Activated CD4-positive, alpha-beta T cell treated with anti-CD3 and anti-CD28 coated beads, Interleukin-2, amount 10 ng/mL, durations not matched to agents 7 days and 5 days (primary cell): ENCODE measurements around the gene LPCAT1. TPM values are rescaled to one million over a fixed set of nuclear protein-coding genes. Genes with fewer than 3 reads are reported as not detected.

Experiments
- CTCF ChIA-PET: fragments of 350-600 bp; sonication (Branson Sonifier 250); formaldehyde crosslinking; loops from one replicate; lab custom pipeline; 2021; ENCODE audit warnings: antibody characterized with exemption; lab: Charles Lee
- POLR2A ChIA-PET: fragments of 350-600 bp; sonication (Branson Sonifier 250); formaldehyde crosslinking; loops from one replicate; lab custom pipeline; 2021; ENCODE audit warnings: antibody characterized with exemption; lab: Charles Lee
- DNase-seq: peaks from one replicate; pipeline ENCODE4 v3.0.0-alpha.2; 2020
- H3K27ac Mint-ChIP-seq: one replicate; pipeline ENCODE4 v1.8.0; 2021; ENCODE audit warnings: mild to moderate bottlenecking, moderate library complexity, mixed read lengths
- H3K27me3 Mint-ChIP-seq: one replicate; pipeline ENCODE4 v1.8.0; 2021; ENCODE audit warnings: mixed read lengths
- H3K36me3 Mint-ChIP-seq: one replicate; pipeline ENCODE4 v1.8.0; 2021; ENCODE audit warnings: low read depth, mixed read lengths
- H3K4me1 Mint-ChIP-seq: one replicate; pipeline ENCODE4 v1.8.0; 2021; ENCODE audit warnings: mixed read lengths
- H3K4me3 Mint-ChIP-seq: one replicate; pipeline ENCODE4 v1.8.0; 2021; ENCODE audit warnings: mild to moderate bottlenecking, moderate library complexity, mixed read lengths
- H3K9me3 Mint-ChIP-seq: one replicate; pipeline ENCODE4 v1.8.0; 2021; ENCODE audit warnings: mixed read lengths
- total RNA-seq, 2 experiments: library from RNA; stranded (reverse); gene quantifications; one replicate each; pipeline ENCODE4 v1.2.3, GENCODE V29; 2021

Gene LPCAT1
- total RNA-seq, 2 experiments from 2014 or later, result 69.5 to 77.0 TPM

GRCh38 chr5:1453613-1454012 lies 70.1 kb downstream of the LPCAT1 start:
- H3K27ac Mint-ChIP-seq, result no peak overlapping the region
- ChIA-PET POLR2A (no interaction called here), CTCF (no interaction called here)
- H3K9me3 Mint-ChIP-seq, result peaks cover 39% of the 10 kb centered on the region
- H3K4me3 Mint-ChIP-seq, result no peak overlapping the region
- DNase-seq, result no peak
- no peaks in the 10 kb centered on the region for H3K4me1 Mint-ChIP-seq
- peaks cover 20% of the 10 kb centered on the region for H3K27me3 Mint-ChIP-seq
- H3K36me3 Mint-ChIP-seq, result peaks cover 9% of the 10 kb centered on the region

GRCh38 chr5:1449081-1449630 lies 74.6 kb downstream of the LPCAT1 start:
- Mint-ChIP-seq H3K9me3 (peaks cover 12% of the 10 kb centered on the region), H3K4me1 (peaks cover 15% of the 10 kb centered on the region), H3K36me3 (no peaks in the 10 kb centered on the region), H3K27me3 (peaks cover 46% of the 10 kb centered on the region), H3K4me3 (no peak overlapping the region), H3K27ac (no peak overlapping the region)
- CTCF ChIA-PET, result interaction anchor here (1.0 kb wide), 1 partner anchor 195 kb away, joined by 3 read pairs; no protein-coding TSS in a partner anchor
- DNase-seq, result no peak
- POLR2A ChIA-PET, result no interaction called here

DNA sequence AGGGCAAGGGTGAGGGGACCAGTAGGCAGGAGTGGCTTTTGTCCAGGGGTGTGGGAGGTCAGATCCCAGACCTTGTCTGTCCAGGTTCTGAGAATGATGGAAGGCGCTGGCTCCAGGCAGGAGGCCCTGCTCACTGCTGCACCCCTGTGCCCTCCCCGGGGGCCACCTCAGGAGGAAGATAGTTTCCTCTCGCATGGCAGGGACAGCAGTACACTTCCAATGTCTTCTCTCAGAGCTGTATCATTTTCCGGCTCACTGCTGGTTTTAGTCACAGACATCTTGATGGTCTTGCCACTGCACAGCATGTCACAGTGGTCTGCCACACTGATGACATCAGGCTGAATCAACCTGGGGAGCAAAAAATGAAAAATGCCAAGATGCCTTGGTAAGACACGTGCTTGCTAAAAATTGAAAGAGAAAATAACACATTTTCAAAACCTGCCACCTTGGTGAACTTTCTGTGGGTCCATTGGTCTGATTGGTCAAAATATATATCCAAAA lies 75.2 kb downstream of the LPCAT1 start:
- CTCF ChIA-PET, result interaction anchor here (1.0 kb wide), 1 partner anchor 196 kb away, joined by 3 read pairs; no protein-coding TSS in a partner anchor
- Mint-ChIP-seq H3K4me1 (peaks cover 16% of the 10 kb centered on the region), H3K4me3 (no peak overlapping the region), H3K27ac (no peak overlapping the region), H3K36me3 (no peaks in the 10 kb centered on the region), H3K9me3 (peaks cover 7% of the 10 kb centered on the region), H3K27me3 (peaks cover 49% of the 10 kb centered on the region)
- POLR2A ChIA-PET, result no interaction called here
- no peak for DNase-seq

DNA sequence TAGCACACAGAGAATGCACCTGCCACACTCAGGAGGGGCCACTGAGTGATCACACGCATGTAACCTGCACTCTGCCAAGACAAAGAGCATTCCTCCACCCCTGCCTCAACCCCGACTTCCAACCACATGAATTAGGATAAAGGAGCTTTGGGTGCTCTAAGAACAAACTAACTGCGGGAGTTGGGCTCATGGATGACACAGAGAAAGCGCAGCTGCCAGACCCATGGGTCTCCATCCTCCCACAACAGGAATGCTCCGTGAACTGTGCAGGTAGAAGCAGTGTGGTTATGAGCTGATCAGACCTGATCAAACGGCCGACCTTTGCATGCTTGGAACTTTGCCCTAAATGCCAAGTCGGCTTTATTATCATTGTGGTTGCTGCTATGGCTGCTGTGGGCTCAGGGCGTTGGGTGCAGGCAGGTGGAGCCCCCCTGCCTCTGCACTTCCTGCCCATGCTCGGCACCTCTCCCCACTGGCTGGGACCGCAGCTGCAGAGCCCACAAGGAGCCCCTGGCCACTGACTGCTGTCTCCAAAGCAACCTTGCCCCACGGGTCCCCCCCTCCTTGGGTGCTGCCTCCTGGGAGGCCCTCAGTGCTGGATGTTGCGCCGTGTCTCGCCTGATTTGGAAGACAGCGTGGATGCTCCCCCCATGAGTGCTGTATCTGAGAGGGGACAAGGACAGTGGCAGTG lies 75.9 kb downstream of the LPCAT1 start:
- CTCF ChIA-PET, result interaction anchor here (1.0 kb wide), 1 partner anchor 197 kb away, joined by 3 read pairs; no protein-coding TSS in a partner anchor
- H3K36me3 Mint-ChIP-seq, result no peaks in the 10 kb centered on the region
- POLR2A ChIA-PET, result no interaction called here
- H3K27ac Mint-ChIP-seq, result no peak overlapping the region
- peaks cover 16% of the 10 kb centered on the region for H3K4me1 Mint-ChIP-seq
- peaks cover 50% of the 10 kb centered on the region for H3K27me3 Mint-ChIP-seq
- no peak overlapping the region for H3K4me3 Mint-ChIP-seq
- DNase-seq, result no peak
- no peaks in the 10 kb centered on the region for H3K9me3 Mint-ChIP-seq

DNA sequence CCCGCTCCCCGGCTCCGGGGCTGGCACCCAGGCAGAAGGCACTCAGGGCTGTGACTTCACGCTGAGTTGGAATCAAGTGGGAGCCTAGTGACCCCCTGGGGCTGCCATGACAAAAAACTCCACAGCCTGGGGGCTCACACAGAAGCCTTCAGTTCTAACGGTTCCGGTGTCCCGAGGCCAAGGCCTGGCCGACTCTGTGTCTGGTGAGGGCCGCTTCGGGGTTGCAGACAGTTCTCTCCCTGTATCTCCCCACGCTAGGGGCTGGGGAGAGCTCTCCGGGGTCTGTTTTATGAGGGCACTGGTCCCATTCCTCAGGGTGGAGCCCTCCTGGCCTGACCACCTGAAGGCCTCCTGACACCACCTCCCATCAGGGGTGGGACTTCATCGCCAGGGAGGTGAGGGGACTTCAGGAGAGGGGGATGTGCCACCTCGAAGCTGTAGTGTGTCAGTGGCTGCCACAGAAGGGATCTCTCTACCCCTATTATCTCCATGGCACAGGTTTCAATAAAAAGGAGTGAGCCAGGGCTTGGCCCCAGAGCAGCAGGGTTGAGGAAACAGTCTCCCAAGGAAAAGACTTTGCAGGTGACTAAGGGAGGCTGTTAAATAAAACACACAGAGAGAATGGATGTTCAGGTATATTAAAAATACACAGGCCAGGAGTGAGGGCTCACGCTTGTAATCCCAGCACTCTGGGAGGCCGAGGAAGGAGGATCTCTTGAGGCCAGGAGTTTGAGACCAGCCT lies 77.0 kb downstream of the LPCAT1 start:
- Mint-ChIP-seq H3K27me3 (peaks cover 45% of the 10 kb centered on the region), H3K4me3 (no peak overlapping the region), H3K27ac (no peak overlapping the region), H3K36me3 (no peaks in the 10 kb centered on the region), H3K4me1 (peaks cover 16% of the 10 kb centered on the region), H3K9me3 (no peaks in the 10 kb centered on the region)
- DNase-seq, result no peak
- CTCF ChIA-PET, result interaction anchor here (1.0 kb wide), 1 partner anchor 198 kb away, joined by 3 read pairs; no protein-coding TSS in a partner anchor
- POLR2A ChIA-PET, result no interaction called here

DNA sequence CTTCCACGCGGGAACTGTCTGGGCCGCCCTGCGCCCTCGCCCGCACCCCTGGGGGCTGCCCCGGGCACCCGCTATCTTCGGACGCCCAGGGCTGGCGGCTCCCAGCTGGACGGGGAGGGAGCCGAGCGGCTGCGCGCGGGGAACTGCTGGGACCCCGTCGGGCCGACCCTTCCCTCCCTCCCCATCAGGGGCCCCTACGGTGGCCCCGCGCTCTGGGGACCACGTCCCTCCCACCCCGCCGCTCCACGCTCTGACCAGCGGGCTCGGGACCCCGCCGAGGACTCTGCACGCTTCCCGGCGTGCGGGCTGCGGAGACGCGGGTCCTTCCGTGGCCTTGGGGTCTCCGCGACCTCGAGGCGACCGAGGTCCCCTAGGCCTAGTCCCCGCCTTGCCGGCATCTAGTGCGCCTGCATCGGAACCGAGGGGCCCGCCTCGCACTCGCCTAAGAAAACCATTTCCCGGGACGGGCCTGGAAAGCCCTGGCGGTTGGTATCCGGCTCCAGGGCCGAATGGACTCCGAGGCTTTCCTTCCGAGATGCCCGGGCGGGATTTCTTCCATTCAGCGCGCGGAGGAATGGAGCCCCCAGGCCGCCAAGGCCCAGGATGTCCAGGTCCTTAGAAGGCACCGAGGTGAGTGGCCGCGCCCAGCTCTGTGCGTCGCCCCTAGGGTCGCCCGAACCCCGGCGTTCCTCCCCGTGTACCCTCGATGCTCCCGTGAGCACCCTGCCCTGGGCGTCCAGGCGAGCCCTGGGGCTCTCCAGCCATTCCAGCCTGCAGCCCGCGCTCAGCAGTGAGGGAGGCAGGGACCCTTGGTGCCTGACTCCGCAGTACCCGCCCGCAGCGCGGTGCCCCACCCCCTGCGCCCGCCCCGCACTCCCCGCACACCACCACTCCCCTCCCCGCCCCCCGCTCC lies 77.8 kb downstream of the LPCAT1 start:
- no peaks in the 10 kb centered on the region for H3K36me3 Mint-ChIP-seq
- peaks cover 16% of the 10 kb centered on the region for H3K4me1 Mint-ChIP-seq
- POLR2A ChIA-PET, result no interaction called here
- no peaks in the 10 kb centered on the region for H3K9me3 Mint-ChIP-seq
- H3K27ac Mint-ChIP-seq, result no peak overlapping the region
- H3K27me3 Mint-ChIP-seq, result peaks cover 42% of the 10 kb centered on the region
- H3K4me3 Mint-ChIP-seq, result no peak overlapping the region
- CTCF ChIA-PET, result no interaction called here
- DNase-seq, result no peak

DNA sequence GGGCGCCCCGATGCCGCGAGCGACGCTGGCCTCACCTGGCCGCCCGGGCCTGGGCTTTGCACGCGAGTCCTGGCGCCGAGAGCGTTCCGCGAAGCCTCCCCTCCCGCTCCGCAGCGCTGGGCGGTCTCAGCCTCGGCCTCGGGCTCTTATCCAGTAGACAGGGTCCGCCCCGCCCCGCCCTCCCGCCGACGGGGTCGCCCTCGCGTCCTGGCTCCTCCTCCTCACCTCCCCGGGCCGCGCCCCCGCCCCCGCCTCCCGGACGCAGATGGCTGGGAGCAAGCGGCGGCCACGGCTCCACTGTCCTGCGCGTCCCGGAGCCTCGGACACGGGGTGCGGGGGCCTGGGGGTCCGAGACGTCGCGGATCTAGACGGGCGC lies 78.5 kb downstream of the LPCAT1 start, which contains the start of gene SLC6A3:
SLC6A3 (minus strand) TSS at position 128 of the 376 bp plus-strand sequence. CDS start 2,243 bp downstream, outside the sequence.
- Mint-ChIP-seq H3K27me3 (peaks cover 42% of the 10 kb centered on the region), H3K9me3 (no peaks in the 10 kb centered on the region), H3K27ac (no peak within 1 kb of the TSS), H3K4me1 (peaks cover 16% of the 10 kb centered on the region), H3K36me3 (no peaks in the 10 kb centered on the region), H3K4me3 (peak within 1 kb of the TSS; percentile 14)
- no peak for DNase-seq
- CTCF ChIA-PET, result no interaction called here
- POLR2A ChIA-PET, result no interaction called here

DNA sequence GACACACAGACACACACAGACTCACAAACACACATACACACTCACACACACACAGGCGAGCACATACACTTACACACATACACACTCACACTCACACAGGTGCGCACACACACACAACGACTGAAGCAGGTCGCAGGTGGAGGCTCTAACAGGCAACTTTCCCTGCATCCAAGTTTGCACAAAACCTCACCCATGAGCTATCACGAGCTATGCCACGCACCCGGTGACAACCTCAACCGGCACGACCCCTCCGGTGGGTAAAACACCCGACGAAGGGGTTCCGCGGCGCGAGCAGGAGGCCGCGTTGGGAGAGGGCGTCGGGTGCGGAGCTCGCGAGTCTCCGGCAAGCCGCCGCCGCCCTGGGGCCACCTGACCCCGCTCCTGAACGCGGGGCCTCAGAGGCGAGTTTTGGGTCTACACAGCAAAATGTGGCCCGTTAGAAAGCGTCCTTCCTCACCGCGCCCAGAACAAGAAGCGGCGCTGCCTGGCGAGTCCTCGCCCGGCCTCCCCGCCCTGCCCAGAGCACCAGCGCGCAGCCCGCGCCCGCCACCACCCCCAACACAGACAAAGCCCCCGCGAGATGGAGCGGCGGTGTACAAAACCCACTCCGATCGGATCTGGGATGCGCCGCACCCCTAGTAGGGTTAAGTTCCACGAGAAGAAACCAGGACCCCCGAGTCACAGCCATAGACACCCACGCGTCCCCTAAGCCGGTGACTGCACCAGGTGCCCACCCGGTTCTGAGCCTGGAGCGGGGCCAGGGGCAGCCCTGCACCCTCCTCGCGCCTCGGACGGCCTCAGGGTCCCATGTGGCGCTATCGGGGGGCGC lies 79.2 kb downstream of the LPCAT1 start:
- CTCF ChIA-PET, result no interaction called here
- POLR2A ChIA-PET, result no interaction called here
- Mint-ChIP-seq H3K9me3 (peaks cover 4% of the 10 kb centered on the region), H3K4me1 (peaks cover 16% of the 10 kb centered on the region), H3K4me3 (peak overlapping the region; percentile 14), H3K27ac (no peak overlapping the region), H3K27me3 (peaks cover 46% of the 10 kb centered on the region), H3K36me3 (no peaks in the 10 kb centered on the region)
- no peak for DNase-seq

GRCh38 chr5:1443991-1444360 lies 79.8 kb downstream of the LPCAT1 start:
- CTCF ChIA-PET, result no interaction called here
- H3K4me1 Mint-ChIP-seq, result peaks cover 16% of the 10 kb centered on the region
- no peak overlapping the region for H3K4me3 Mint-ChIP-seq
- peaks cover 46% of the 10 kb centered on the region for H3K27me3 Mint-ChIP-seq
- POLR2A ChIA-PET, result no interaction called here
- H3K9me3 Mint-ChIP-seq, result peaks cover 4% of the 10 kb centered on the region
- H3K27ac Mint-ChIP-seq, result no peak overlapping the region
- H3K36me3 Mint-ChIP-seq, result no peaks in the 10 kb centered on the region
- DNase-seq, result no peak

DNA sequence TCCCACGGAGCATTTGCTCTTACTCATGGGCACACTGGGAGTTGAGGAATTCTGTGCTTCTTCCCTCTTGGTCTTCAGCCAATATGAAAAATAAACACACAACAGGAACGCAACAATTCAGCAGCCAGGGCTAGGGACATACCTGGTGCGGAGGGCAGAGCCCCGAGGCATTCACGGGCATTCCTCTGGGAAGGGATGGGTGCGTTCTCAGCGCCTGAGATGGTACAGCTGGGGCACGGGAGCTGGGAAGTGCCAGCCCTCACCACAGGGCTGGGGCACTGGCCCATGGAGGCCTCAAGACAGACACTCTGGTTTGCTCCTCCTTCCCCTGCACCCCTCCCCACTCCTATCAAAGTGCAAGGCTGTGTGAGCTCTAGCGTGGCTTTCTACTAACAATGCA lies 80.6 kb downstream of the LPCAT1 start:
- no peak overlapping the region for H3K27ac Mint-ChIP-seq
- ChIA-PET CTCF (no interaction called here), POLR2A (no interaction called here)
- H3K9me3 Mint-ChIP-seq, result peaks cover 4% of the 10 kb centered on the region
- H3K4me1 Mint-ChIP-seq, result peaks cover 15% of the 10 kb centered on the region
- H3K36me3 Mint-ChIP-seq, result no peaks in the 10 kb centered on the region
- no peak for DNase-seq
- H3K27me3 Mint-ChIP-seq, result peaks cover 41% of the 10 kb centered on the region
- H3K4me3 Mint-ChIP-seq, result no peak overlapping the region

DNA sequence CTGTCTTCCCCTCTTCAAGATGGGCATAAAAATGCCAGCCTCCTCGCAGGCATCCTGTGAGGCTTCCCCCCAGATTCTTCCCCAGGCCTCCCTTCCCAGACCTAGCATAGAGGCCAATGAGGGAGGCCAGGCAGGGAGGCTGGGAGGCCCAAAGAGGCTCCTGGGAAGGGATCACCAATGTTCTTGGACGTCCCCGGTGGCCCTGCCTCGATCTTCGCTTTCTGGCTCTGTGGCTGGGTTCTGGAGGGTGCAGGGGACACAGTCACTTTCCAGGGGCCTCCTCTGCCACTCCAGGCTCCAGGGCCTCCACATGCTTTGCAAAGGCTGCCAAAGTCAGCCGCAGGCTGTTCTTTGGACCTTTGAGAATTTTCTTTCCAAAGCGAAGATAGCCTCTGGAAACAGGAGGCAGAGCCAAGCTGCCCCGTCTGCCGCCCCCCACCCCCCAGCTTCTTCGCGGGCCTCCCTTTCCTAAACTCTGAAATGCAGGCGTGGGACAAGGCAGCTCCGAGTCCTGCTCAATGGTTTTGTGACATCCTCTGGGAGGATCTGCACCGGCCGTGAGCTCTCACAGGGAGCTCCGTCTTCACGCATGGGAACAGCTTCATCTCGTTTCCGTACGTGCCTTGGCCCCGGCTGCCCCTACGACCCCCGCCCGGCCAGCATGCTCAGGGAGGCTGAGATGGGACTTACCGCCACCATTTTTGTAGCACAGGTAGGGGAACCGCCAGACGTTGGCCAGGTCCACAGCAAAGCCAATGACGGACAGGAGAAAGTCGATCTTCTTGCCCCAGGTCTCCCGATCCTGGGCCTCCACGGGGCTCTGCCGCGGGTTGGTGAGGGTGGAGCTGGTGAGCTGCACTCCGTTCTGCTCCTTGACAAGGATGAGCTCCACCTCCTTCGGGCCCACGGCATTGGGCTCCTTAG lies 81.3 kb downstream of the LPCAT1 start:
- Mint-ChIP-seq H3K4me3 (no peak overlapping the region), H3K27ac (no peak overlapping the region), H3K36me3 (no peaks in the 10 kb centered on the region), H3K9me3 (peaks cover 4% of the 10 kb centered on the region), H3K27me3 (peaks cover 36% of the 10 kb centered on the region), H3K4me1 (peaks cover 10% of the 10 kb centered on the region)
- DNase-seq, result no peak
- ChIA-PET CTCF (no interaction called here), POLR2A (no interaction called here)
